GM13977 (cell line): ENCODE data around the gene FARP1.
"Not testable (repeated sequence)": the region's sequence is repeated elsewhere in the genome, so short reads cannot be mapped to it uniquely, and the experiment has no call there.

ENCODE experiments used
- DNase-seq: peaks from one replicate; pipeline ENCODE4 v3.0.0; 2012; ENCODE audit warnings: low spot score
- in situ Hi-C: fragments of 300-500 bp; cut with MboI; formaldehyde crosslinking; loops from one replicate; pipeline ENCODE4 v1.12.0; 2022; ENCODE audit warnings: low sequenced_read_pairs, low pct_unique_long_range_greater_than_20kb, mixed read lengths, inconsistent platforms; ENCODE audit not compliant: unreplicated experiment
- TF ChIP-seq, protein P1 (sequence below): IDR thresholded peaks from 2 replicates; pipeline ENCODE4 v1.5.1; 2012; ENCODE audit warnings: mild to moderate bottlenecking, control low read depth; ENCODE audit not compliant: insufficient read depth; ENCODE audit errors: extremely low read depth, missing control alignments

The FARP1 gene

DNA sequence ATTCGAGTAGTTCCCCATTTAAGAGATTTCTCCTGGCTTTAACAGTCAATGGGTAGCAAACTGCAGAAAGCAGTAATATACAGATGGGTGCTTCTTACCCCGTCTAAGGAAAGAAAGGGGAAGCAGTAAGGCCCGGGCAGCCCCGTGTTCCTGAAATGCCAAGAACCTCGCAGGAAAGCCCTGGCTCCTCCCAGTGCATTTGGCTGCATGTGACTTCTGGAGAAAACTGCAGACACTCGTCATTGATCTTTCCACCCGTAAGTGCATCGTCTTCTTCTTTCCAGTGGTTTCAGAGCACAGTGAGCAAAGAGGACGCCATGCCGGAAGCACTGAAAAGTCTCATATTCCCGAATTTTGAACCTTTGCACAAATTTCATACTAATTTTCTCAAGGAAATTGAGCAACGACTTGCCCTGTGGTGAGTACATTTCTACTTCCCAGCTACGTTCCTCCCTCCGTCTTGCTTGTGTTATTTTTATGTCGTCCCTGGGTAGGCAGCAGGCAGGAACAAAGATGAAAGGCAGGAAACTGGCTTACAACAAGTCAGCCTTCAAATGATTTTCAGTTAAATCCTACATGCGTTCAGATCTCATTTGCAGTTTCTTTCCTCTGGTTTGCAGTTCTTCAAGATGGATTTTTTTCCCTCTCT, 268.8 kb downstream of the FARP1 start:
- in situ Hi-C loops = no loop called here

DNA sequence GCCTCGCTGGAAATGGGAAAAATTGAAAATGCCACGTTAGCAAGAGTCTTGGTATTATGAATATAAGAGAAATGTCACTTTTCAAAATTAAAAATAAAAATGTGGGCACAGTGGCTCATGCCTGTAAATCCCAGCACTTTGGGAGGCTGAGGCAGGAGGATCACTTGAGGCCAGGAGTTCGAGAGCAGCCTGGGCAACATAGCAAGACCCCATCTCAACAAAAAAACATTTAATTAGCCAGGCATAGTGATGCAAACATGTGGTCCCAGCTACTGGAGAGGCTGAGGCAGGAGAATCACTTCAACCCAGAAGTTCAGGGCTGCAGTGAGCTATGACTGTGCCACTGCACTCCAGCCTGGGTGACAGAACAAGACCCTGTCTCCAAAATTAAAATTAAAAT, 270.4 kb downstream of the FARP1 start:
- in situ Hi-C loops = not testable (repeated sequence)

More for the DNA sequence above, 268.8 kb downstream of the FARP1 start:
- no peak for DNase-seq
- TF ChIP-seq, protein P1, sequence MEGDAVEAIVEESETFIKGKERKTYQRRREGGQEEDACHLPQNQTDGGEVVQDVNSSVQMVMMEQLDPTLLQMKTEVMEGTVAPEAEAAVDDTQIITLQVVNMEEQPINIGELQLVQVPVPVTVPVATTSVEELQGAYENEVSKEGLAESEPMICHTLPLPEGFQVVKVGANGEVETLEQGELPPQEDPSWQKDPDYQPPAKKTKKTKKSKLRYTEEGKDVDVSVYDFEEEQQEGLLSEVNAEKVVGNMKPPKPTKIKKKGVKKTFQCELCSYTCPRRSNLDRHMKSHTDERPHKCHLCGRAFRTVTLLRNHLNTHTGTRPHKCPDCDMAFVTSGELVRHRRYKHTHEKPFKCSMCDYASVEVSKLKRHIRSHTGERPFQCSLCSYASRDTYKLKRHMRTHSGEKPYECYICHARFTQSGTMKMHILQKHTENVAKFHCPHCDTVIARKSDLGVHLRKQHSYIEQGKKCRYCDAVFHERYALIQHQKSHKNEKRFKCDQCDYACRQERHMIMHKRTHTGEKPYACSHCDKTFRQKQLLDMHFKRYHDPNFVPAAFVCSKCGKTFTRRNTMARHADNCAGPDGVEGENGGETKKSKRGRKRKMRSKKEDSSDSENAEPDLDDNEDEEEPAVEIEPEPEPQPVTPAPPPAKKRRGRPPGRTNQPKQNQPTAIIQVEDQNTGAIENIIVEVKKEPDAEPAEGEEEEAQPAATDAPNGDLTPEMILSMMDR = no peak

DNA sequence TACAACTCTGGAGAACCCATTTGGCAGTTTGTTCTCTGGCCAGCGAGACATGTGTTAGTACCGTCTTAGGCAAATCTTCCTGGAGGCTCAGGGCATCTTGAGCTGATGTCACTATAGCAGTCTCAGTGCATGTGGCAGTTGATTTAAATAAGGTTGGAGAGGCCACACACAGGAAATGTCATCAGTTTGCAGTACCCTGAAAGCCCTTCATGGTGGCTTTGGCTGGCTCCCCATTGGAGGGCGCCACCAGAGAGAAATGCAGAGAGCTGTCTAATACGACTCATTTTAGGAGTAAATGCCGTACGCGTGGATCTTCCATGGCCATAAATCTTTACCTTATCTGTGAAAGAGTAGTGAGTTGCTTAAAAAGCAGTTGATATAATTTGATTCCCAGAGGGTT, 270.9 kb downstream of the FARP1 start:
- in situ Hi-C loops = no loop called here
- DNase-seq = no peak
- TF ChIP-seq, protein P1 = no peak

More for the DNA sequence above, 270.4 kb downstream of the FARP1 start:
- DNase-seq = not testable (repeated sequence)

DNA sequence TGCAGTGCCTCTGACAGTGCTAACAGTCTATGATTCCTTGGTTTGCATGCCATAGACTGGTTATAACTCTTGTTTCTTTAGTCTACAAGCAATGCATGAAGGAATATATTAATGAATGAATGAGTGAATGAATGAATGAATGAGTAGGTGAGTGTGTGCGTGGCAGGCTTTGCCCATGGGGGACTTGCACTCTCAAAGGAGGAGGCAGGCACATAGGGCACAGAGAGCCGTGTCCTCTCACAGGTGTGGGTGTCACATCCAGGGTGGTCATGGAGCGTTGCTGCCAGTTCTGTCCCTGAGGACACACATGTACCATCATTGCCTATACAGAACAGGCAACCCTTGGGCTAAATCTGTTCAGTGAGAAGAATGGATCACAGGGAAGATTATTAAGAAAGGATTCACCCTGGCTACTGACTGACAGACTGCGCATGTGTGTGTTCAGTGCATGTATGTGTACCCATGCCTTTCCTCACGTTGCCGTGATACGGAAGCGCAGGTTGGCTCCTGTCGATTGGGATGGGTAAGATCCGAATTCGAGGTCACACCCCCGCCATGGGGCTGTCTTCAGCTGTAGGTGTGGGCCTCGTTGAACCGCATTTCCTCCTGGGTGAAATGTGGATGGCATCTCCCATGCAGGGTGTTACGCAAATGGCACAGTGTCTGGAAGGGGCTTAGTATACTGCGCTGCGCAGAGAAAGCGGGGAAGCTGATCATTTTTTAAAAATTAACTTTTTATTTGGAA, 272.6 kb downstream of the FARP1 start:
- in situ Hi-C loops = no loop called here
- DNase-seq = no peak
- TF ChIP-seq, protein P1 = no peak

DNA sequence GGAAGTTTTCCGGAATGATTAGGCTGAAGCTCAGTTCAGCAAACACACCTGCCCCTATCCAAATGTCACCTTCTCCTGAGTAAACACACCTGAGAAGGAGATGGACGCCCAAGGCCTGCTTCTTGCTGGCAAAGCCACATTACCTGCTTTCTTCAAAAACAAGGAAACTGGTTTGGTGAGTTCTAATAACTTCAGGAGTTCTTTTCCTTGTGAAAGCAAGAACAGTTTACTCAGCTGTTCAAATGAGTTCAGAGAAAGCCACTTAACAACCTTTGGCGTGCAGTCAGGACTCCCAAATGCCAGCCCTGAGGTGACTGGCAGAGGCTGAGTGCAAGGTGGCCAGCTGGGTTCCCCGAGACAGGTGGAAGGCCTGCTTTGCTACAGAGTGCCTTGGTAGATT, 273.5 kb downstream of the FARP1 start:
- no peak for DNase-seq
- TF ChIP-seq, protein P1 = no peak
- in situ Hi-C loops = no loop called here

DNA sequence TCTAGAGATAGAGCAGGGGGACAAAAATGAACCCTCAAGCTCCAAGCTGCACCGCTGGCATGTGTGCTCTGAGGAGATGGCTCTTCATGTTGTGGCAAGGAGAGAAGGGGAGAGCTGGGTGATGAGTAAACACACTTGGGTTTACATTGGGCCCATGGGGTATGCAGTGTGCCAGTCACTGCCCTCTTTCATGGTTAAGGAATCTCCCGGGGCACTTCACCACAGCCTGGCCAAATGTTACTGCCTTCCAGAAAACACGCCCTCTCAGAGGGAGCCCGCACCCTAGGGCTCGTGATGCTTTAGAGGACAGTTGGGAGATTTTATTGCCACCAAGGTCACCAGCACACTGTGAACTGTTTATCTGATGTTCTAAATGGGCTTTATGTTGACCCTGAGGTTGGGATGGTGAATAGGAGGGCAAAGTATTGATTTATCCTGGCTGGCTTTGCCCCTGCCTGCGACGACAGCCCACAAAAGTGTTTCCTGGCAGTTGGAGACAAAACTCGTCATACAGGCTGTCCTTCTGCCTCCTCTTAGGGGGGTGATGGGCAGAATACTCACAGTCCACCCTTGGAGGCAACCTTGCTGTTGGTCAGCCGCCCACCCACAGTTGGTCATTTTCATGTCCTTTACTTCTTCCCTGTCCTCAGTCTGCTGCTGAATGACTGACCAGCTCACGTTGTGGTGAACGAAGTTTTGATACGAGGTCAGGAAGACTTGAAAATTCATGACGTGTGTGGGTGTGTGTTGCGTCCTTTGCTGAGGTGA, 277.1 kb downstream of the FARP1 start:
- TF ChIP-seq, protein P1 = no peak
- DNase-seq = no peak
- in situ Hi-C loops = no loop called here
